ENCODE measurements around the gene UXS1. TPM values are rescaled to one million over a fixed set of nuclear protein-coding genes. Genes with fewer than 3 reads are reported as not detected.
A peak's percentile ranks its signal among the peaks of the same experiment; 100 is the strongest.

The UXS1 gene
- polyA plus RNA-seq, 1 donor: 73.5 TPM

DNA sequence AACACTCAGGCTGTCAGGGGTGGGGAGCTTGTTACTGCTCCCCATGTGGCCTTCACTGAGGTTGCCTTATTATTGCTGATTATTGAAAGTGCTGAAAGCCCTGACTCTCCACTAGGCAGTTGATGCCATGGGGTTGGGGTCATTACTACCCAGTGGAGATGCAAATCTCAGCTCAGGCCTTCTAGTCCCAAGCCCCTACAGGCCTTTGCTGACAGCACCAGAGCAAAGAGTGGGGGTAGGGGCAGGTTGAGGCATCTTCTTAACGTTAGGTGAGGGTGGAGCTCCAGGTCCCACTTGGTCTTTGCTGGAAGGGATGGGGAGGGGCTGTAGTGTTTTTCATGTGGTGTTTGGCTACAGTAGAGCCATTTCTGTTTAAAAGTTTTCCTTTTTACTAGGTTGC lies 104.5 kb downstream of the UXS1 start:
- DNase-seq: no peak

GRCh38 chr2:106085181-106085940 lies 108.7 kb downstream of the UXS1 start:
- DNase-seq: no peak

DNA sequence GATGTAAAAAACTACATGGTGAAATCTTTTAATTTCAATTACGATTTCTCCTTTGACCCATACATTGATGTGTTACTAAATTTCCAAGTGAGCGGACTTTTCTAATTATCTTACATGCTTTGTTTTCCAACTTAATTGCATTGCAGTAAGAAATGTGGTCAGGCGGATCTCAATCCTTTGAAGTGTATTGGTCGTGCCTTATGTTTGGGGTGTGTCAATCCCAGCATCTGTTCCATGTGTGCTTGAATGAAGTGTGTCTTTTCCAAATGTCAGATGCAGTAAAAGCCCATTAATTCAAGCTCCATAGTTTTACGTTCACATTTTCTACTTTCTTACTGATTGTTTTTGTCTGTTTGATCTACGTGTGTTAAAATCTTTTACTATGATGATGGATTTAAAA lies 113.1 kb downstream of the UXS1 start:
- no peak for DNase-seq

- DNase-seq: no peak
These were observed 116.0 kb downstream of the UXS1 start for GRCh38 chr2:106078096-106078495.

DNA sequence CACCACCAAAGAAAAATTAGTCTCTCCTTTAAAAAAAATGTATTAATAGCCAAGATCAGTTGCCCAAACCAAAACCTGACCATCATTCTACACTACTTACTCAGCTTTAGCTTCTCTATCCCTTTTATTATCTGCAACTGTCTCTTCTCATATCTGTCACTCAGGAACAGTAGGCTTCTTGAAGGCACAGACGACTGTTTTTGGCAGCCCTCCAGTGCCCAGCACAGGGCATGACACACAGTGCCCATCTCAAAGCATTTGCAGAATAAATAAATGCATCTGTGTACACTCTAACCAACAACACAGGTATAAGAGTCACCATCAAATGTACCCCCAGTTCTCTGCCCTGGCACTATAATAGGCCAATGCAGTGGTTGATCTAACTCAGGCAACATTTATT lies 117.2 kb downstream of the UXS1 start:
- DNase-seq: no peak

DNA sequence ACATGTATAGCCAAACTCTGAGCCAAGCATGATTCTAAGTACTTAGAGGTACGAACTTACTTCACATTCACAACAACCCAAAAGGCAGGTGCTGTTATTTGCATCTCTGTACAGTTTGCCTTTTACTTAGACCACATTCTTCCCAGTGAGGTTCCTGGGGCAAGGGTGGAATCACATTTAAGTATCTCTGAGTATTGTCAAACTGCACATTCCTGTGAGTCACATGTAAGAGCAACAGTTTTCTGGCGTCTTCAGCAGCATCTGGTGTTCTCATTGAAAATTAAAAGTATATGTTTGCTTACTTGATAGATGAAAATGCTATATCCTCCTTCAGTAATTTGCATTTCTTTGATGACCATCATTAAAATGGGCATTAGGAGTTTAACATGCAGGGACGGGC lies 119.1 kb downstream of the UXS1 start:
- DNase-seq: no peak

DNA sequence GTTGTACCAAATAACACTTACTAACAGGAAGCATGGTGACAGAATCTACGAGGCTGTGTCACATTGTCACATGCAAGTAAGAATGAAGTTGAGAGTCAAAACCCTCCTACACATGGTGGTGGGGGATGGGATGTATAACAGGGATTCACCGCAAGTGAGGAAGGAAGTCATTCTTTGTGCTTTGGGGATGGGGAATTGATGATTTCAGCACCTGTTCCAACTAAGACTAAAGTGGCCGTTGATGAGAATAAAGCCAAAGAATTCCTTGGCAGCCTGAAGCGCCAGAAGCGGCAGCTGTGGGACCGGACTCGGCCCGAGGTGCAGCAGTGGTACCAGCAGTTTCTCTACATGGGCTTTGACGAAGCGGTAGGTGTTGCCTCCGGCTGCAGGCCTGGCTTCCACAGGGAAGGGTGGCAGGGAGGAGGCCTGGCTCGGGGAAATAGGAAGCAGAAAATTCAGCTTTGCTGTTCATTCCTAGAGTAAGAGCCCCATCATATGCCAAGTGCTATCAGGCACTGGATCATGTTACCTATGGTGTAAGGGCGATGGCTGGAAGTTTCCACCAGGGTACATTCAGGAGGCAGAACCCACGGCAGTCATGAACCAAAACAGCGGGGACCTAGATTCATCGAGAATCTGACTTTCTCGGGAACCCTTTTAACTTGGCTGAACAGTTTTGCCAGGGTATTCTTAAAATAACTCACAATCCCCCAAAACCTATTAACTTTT lies 120.3 kb downstream of the UXS1 start:
- no peak for DNase-seq

- no peak for DNase-seq
These were observed 123.9 kb downstream of the UXS1 start for GRCh38 chr2:106070181-106070580.

- DNase-seq: no peak
These were observed 125.7 kb downstream of the UXS1 start for GRCh38 chr2:106068451-106068850.

DNA sequence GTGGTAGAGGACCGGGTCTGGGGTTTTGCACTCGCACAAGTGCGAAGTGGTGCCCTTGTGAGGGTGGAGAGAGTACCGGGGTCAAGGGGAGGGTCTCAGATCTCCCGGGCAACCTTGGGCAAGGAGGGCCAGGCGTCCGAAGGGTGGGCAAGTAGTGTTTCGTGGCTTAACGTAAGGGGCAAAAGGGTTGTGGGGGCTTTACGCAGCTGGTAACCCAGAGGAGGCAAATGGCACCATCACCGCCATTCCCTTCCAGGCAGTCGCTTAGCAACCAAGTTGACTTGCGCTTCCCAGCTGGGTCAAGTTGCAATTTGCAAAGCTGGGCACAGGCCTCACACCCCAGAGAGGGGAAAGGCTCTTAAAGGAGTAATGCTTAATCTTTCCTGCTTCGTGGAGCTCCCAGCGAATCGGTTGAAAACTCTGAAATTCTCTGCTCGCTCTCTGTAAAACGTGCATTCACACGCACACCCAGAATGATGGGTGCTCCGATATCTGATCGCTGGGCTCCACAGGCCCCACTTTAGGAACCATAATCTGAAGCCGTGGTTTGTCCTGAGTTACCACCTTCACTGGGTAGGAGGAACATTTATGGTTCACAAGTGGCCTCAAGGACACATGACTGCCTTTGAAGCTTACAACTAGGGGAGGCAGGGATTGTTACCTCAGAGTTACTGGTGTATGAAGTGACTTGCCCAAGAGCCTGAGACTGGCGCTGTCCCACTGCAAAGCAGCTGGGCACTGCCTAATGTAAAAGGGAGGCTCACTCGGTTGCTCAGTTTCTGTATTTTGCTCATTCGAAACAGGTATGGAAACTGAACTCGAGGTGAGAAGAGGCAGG lies 127.9 kb downstream of the UXS1 start:
- DNase-seq: peak; percentile 53

DNA sequence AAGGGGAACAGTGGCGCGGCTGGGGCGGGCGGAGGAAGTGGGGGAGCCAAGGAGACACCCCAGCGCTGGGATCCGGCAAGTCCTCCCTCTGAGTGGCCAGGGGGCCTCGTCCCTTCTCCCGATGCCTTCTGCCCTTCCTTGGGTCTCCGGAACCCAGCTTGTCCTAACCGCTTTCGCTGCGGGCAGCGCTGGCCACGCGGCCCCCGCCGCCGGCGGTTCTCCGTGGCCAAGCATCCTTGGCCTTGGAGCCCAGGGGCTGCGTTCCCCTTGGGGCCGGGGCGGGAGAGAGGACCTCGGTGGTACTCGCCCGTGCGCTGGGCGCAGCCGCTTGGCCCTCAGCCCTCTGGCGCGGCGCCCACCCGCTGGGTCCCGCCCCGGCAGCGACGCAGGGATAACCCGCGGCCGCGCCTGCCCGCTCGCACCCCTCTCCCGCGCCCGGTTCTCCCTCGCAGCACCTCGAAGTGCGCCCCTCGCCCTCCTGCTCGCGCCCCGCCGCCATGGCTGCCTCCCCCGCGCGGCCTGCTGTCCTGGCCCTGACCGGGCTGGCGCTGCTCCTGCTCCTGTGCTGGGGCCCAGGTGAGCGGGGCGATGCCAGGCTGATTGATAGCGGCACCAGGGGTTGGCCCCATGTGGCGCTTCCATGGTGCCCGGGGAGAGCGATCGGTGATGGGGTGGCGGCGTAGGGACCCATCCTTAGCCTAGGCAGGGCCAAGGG lies 128.7 kb downstream of the UXS1 start:
- peak; percentile 15 for DNase-seq

DNA sequence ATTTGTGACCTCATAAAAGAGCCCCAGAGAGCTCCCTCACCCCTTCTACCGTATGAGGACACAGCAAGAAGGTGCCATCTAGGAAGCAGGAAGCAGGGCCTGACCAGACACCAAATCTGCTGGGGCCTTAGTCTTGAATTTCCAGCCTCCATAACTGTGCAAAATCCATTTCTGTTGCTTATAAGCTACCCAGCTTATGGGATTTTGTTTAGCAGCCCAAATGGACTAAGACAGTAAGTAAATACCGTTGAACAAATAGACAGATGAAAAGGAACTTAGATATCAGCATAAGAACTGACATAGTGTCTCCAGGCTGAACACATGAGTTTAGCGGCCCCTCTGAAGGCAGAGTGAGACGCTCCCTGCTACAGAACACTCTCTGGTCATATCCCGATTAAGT lies 130.9 kb downstream of the UXS1 start:
- no peak for DNase-seq

DNA sequence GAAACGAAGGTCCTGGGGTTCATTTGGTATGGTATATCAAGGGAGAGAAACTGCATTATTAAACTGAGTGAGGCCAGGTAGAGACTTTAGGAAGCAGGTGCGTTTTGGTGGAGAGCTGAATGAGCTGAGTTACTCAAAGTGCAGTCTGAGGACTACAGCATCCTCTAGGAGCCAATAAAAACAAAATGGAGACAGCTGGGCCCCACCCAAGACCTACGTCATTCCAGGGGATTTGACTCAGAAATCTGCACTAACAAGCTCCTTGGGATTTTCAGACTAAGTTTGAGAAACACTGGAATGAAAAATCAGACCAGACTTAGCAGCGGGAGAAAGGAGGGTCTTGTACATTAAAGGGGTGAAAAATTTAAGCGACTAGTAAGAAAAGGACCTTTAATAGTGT lies 131.5 kb downstream of the UXS1 start:
- DNase-seq: no peak

- DNase-seq: no peak
These were observed 132.3 kb downstream of the UXS1 start for GRCh38 chr2:106061611-106062349.

DNA sequence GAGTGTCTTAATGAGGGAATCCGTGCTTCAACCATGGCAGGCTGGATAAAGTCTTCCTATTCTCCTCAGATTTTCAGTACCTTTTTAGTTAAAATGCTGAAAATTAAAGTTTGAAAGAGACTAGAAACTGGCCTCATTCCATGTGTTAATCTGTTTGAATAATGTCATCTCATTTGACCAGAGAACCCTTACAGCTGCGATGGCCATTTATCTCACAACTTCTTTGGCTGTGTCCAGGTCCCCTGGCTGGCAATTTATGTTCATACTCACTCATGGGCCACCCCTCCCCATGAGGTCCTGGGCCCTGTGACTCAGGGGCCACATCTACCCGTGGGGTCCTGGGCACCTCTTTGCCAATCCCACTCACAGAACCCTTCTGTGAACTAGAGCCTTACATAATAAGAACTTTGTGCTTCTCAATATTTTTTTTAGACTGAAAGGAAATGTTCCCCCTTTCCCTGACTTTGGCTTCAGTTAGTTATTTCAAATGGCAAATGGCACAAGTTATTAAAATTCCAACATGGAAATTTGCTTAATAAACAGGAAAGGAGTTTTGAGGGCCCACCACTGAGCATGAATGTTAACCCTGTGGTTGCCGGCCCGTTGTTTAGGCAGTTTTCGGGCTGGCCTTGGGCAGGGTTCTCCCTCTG lies 134.6 kb downstream of the UXS1 start:
- no peak for DNase-seq

DNA sequence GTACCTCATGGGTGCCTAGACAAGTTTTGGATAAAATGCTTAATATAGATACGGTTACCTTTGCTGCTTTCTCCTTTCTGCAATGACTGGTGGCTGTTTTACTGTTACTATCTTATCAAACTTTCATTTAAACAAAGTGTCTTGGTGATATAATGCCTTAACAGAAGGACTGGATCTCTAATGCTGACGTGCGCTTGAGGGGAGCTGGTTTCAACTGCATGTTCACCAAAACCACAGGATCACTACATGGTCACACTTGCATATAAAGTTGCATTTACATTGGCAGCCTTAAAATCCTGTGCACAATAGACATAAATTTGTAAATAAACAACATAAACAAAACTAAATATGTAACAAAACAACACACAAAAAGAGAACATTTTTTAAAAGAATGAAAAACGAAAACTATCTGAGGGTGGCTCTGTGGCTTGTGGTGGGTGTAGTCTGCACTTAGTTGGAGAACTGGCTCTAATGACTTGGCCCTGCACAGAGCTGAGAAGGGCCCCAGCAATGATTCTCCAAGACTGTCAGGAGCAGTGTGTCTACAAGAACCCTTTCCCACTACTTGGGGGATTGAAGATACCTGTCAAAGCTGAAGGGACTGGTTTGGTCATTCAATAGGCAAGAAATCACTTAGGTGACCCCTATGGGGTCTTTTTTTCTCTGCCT lies 135.5 kb downstream of the UXS1 start:
- no peak for DNase-seq

- DNase-seq: no peak
These were observed 136.9 kb downstream of the UXS1 start for GRCh38 chr2:106057206-106057605.

DNA sequence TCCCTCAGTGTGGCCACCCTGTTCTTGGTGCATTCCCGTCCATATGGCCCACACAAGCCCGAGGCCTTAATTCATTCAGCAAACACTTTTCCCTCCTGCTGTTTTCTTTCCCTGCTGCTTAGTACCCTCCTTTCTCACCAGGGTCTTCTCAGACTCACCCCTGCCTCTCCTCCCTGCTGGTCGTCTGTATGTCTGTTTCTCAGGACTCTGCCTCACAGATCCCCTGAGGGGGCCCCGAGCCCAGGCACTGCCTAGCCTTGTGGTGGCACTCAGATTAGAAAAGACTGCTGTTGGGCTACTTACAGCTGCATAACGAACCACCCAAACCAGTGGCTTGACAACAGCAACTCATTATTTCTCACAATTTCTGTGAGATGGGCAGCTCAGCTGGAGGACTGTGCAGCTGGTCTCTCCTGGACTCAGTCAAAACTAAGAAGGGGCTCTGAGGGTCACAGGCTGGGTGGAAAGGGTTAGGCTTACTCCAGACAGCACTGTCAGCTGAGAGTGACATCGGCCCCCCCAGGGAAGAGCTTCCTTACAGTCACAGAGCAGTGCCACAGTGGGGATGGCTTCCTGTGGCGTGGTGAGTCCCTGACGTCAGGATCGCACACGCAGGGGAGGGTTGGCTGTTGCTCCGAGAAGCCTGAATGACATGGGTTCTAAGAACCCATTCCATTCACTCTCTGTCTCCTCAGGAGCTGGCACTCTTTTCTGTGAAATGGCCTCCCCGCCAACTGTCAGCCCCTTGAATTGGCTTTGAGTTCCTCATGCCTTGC lies 139.0 kb downstream of the UXS1 start:
- DNase-seq: no peak

DNA sequence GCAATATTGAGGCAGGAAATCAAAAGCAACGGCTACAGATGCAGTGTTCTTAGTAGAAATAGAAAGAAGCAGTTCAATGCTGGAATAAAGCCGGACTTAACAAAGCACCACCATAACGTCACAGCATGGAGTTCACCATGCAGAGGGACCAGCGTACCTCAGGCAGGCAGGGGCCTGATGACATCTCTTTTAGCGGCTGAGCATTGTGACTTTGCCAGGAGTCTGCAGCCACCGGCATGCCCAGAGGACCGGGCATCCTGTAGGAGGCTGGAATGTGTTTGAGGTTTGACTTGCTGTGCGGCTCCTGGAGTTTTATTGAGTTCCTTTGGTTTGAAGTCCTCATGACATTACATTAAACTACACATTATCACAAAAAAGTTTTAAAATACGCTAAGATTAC lies 139.8 kb downstream of the UXS1 start:
- no peak for DNase-seq

DNA sequence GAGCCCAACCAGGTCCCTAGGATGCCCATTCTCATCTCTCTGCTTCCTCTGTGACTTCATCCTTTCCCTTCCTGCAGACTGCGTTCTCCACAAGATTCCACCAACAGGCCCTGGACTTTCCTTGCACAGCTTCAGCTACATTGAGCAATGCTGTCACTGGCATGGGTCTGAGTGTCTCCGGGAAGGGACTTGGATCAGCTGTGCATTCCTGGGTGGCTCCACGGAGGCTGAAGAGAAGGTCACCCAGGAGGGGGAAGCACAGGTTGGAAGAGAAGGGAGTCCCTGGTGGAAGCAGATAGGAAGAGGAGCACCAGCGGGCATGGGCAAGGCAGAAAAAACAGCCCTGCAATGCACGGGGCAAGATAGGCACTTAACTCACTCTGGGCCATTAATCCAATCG lies 140.5 kb downstream of the UXS1 start:
- DNase-seq: no peak

All from left kidney (tissue), 2 donors.